Ovary (tissue), 9 donors: ENCODE data around the gene PXMP4. TPM values are rescaled to one million over a fixed set of nuclear protein-coding genes. Genes with fewer than 3 reads are reported as not detected.
A peak's percentile ranks its signal among the peaks of the same experiment; 100 is the strongest.

Experiments
- DNase-seq, 5 donors: peaks; one replicate each; pipeline ENCODE4 v3.0.0-alpha.2; 2019 to 2020
- H3K27ac ChIP-seq, 2 donors: fragments of 200-600 bp; one replicate each; pipeline versions ENCODE4 v1.5.1 to v1.8.0; 2019 to 2022
- H3K27me3 ChIP-seq: fragments of 200-600 bp; one replicate; pipeline ENCODE4 v1.8.0; 2022
- H3K36me3 ChIP-seq: fragments of 200-600 bp; sonication (generic); one replicate; pipeline ENCODE4 v1.5.1; 2019
- H3K4me1 ChIP-seq: one replicate; pipeline ENCODE4 v1.8.1; 2013; ENCODE audit warnings: mild to moderate bottlenecking, moderate library complexity; ENCODE audit not compliant: insufficient read depth
- H3K4me3 ChIP-seq: fragments of 200-600 bp; sonication (generic); one replicate; pipeline ENCODE4 v1.5.1; 2017
- H3K9me3 ChIP-seq, 2 donors: fragments of 200-600 bp in 1 of 2; sonication (generic) in 1 of 2; one replicate each; pipeline versions ENCODE4 v1.5.1 to v1.8.1; 2013 to 2019; ENCODE audit warnings: mild to moderate bottlenecking in 1 of 2, moderate library complexity in 1 of 2
- CTCF ChIP-seq, 3 donors: fragments of 450-650 bp in 2 of 3; fragments of 200-600 bp in 1 of 3; IDR thresholded peaks; one replicate each; pipeline versions ENCODE4 v1.5.1 to v1.8.0; 2016 to 2022; ENCODE audit warnings: antibody characterized with exemption in 3 of 3, mild to moderate bottlenecking in 1 of 3
- EP300 ChIP-seq: sonication (generic); formaldehyde crosslinking; IDR thresholded peaks from one replicate; pipeline ENCODE4 v1.6.1; 2017; ENCODE audit warnings: antibody characterized with exemption
- POLR2A ChIP-seq: fragments of 450-650 bp; IDR thresholded peaks from one replicate; pipeline ENCODE4 v1.6.1; 2017; ENCODE audit warnings: antibody characterized with exemption, mild to moderate bottlenecking, moderate library complexity
- WGBS, 3 donors: extraction: QIAGEN DNeasy Blood & Tissue Kit in 1 of 3; methylation state at CpG; one replicate each; pipeline versions ENCODE4 v1.1.5 to v1.1.7; 2013 to 2017; 5-methylcytosine and 5-hydroxymethylcytosine counted together
- intact Hi-C, 4 donors: fragments of 100-400 bp; cut with DNase I; formaldehyde crosslinking; loops; one replicate each; pipeline versions ENCODE4 v1.11.0 to v1.15.1; 2022 to 2023
- polyA plus RNA-seq, 2 donors: library from polyadenylated mRNA; stranded (reverse); fragments of 200-250 nt in 1 of 2; fragments of 350-450 nt in 1 of 2; fragmentation: Illumina TruSeq in 1 of 2; extraction: RNeasy Lipid Tissue Mini Kit (QIAGEN cat#74804) in 1 of 2; gene quantifications; one replicate each; pipeline ENCODE4 v1.2.3, GENCODE V29; 2013 to 2014
- total RNA-seq, 7 donors: library from RNA; depleted of rRNA in 2 of 7; stranded (reverse); fragments of >200 nt in 2 of 7; fragmentation: NEBNext Ultra II Directional in 3 of 7; extraction: Animal tissue kit (Norgen Biotek cat#: 25700) in 3 of 7; gene quantifications; one replicate each; pipeline versions ENCODE4 v1.1.0 to v1.2.4, GENCODE V29; 2016 to 2023
- donor health status: DM: no; HTN: no; CAD: no; lungs with moderate emphysema.
- donor health status: DM: no; HTN: no; CAD: no.
- donor health status: Bipolar disorder and iron deficiency.
- donor health status: DM: yes; HTN: yes; CAD: no.
- donor health status: DM: no; HTN: no; CAD: no.
- donor health status: DM: yes; HTN: yes; CAD: no.

Gene PXMP4
- total and polyA plus RNA-seq, 9 donors, result 3.4 to 15.1 (median 10.3) TPM

- 75 to 95% (median 79%) methylated on average over 2 of the region's 2 CpGs for WGBS, 3 donors
- Histone ChIP-seq H3K36me3 (no peaks in the 10 kb centered on the region), H3K27me3 (no peaks in the 10 kb centered on the region), H3K27ac (no peak overlapping the region), H3K9me3 (no peaks in the 10 kb centered on the region), H3K4me3 (no peak overlapping the region), H3K4me1 (no peaks in the 10 kb centered on the region)
- intact Hi-C loops, result no loop called here
- DNase-seq, result no peak
- TF ChIP-seq EP300, result no peak
- TF ChIP-seq POLR2A, result no peak
- no peak for TF ChIP-seq CTCF (IDR thresholded peaks at IDR 0.05)
Measured at GRCh38 chr20:33709398-33709797, 10.7 kb downstream of the PXMP4 start.

GRCh38 chr20:33707668-33708067 is 12.4 kb downstream of the PXMP4 start:
- peaks cover 7% of the 10 kb centered on the region for H3K4me1 ChIP-seq
- H3K27me3 ChIP-seq, result no peaks in the 10 kb centered on the region
- H3K9me3 ChIP-seq, result no peaks in the 10 kb centered on the region
- WGBS, 3 donors, result 85 to 89% (median 86%) methylated on average over 11 of the region's 11 CpGs
- no peak overlapping the region for H3K4me3 ChIP-seq
- intact Hi-C loops, result no loop called here
- DNase-seq, result no peak
- no peaks in the 10 kb centered on the region for H3K36me3 ChIP-seq
- TF ChIP-seq POLR2A (no peak), EP300 (no peak), CTCF (IDR thresholded peaks at IDR 0.05) (no peak)
- no peak overlapping the region for H3K27ac ChIP-seq

- Histone ChIP-seq H3K27me3 (no peaks in the 10 kb centered on the region), H3K4me3 (no peak overlapping the region), H3K36me3 (no peaks in the 10 kb centered on the region), H3K9me3 (no peaks in the 10 kb centered on the region), H3K27ac (no peak overlapping the region), H3K4me1 (peaks cover 7% of the 10 kb centered on the region)
- no peak for DNase-seq
- 94 to 97% (median 95%) methylated on average over 11 of the region's 11 CpGs for WGBS, 3 donors
- intact Hi-C loops, result no loop called here
- TF ChIP-seq EP300, result no peak
- TF ChIP-seq CTCF (IDR thresholded peaks at IDR 0.05), result no peak
- TF ChIP-seq POLR2A, result no peak
Measured at GRCh38 chr20:33704197-33704924, 15.7 kb downstream of the PXMP4 start.

- H3K4me1 ChIP-seq, result peaks cover 7% of the 10 kb centered on the region
- H3K36me3 ChIP-seq, result no peaks in the 10 kb centered on the region
- H3K4me3 ChIP-seq, result no peak overlapping the region
- DNase-seq, result no peak
- TF ChIP-seq POLR2A (no peak), EP300 (no peak)
- no peak overlapping the region for H3K27ac ChIP-seq
- 81 to 86% (median 81%) methylated on average over 8 of the region's 8 CpGs for WGBS, 3 donors
- no peaks in the 10 kb centered on the region for H3K27me3 ChIP-seq
- intact Hi-C loops, result no loop called here
- no peaks in the 10 kb centered on the region for H3K9me3 ChIP-seq
Measured at GRCh38 chr20:33703498-33704137, 16.5 kb downstream of the PXMP4 start.

- no peak for TF ChIP-seq POLR2A
- TF ChIP-seq EP300, result no peak
- no peak for TF ChIP-seq CTCF (IDR thresholded peaks at IDR 0.05)
- H3K27me3 ChIP-seq, result no peaks in the 10 kb centered on the region
- H3K4me1 ChIP-seq, result peaks cover 7% of the 10 kb centered on the region
- 18 to 37% (median 29%) methylated on average over 5 of the region's 5 CpGs for WGBS, 3 donors
- no peak overlapping the region for H3K4me3 ChIP-seq
- peak in 1 of 5 donors; percentile 47 for DNase-seq
- intact Hi-C loops, result no loop called here
- no peak overlapping the region for H3K27ac ChIP-seq
- H3K36me3 ChIP-seq, result no peaks in the 10 kb centered on the region
- H3K9me3 ChIP-seq, result no peaks in the 10 kb centered on the region
Measured at GRCh38 chr20:33702861-33703260, 17.2 kb downstream of the PXMP4 start.
